GM23248 (cell line): ENCODE results near the gene MAGI1. TPM values are rescaled to one million over a fixed set of nuclear protein-coding genes. Genes with fewer than 3 reads are reported as not detected.

Experiments
- DNase-seq: peaks from one replicate; pipeline ENCODE4 v3.0.0-alpha.2; 2015
- H2AFZ ChIP-seq: fragments of 200-600 bp; sonication (generic); 2 replicates; pipeline ENCODE4 v1.6.1; 2016; ENCODE audit warnings: antibody characterized with exemption
- H3F3A ChIP-seq: fragments of 200-600 bp; sonication (generic); 2 replicates; pipeline ENCODE4 v1.6.1; 2016; ENCODE audit warnings: mild to moderate bottlenecking, antibody characterized with exemption, mixed run types; ENCODE audit not compliant: insufficient read depth
- H3K27ac ChIP-seq: fragments of 200-600 bp; sonication (generic); 2 replicates; pipeline ENCODE4 v1.5.1; 2016; ENCODE audit warnings: mild to moderate bottlenecking
- H3K27me3 ChIP-seq: fragments of 200-600 bp; sonication (generic); replicated peaks from 2 replicates; pipeline ENCODE4 v1.6.1; 2016; ENCODE audit warnings: mild to moderate bottlenecking; ENCODE audit not compliant: insufficient read depth
- H3K36me3 ChIP-seq: fragments of 200-600 bp; sonication (generic); 2 replicates; pipeline ENCODE4 v1.6.1; 2016; ENCODE audit warnings: low read depth, mild to moderate bottlenecking
- H3K4me1 ChIP-seq: fragments of 200-600 bp; sonication (generic); 2 replicates; pipeline ENCODE4 v1.6.1; 2016; ENCODE audit warnings: mild to moderate bottlenecking; ENCODE audit not compliant: insufficient read depth
- H3K4me2 ChIP-seq: fragments of 200-600 bp; sonication (generic); one replicate; pipeline ENCODE4 v1.6.1; 2016; ENCODE audit warnings: mild to moderate bottlenecking; ENCODE audit not compliant: unreplicated experiment
- H3K4me3 ChIP-seq: fragments of 200-600 bp; sonication (generic); 2 replicates; pipeline ENCODE4 v1.5.1; 2016; ENCODE audit warnings: mild to moderate bottlenecking
- H3K79me2 ChIP-seq: fragments of 200-600 bp; sonication (generic); 2 replicates; pipeline ENCODE4 v1.6.1; 2016; ENCODE audit warnings: mild to moderate bottlenecking; ENCODE audit not compliant: insufficient read depth
- H3K9ac ChIP-seq: fragments of 200-600 bp; sonication (generic); 2 replicates; pipeline ENCODE4 v1.6.1; 2016; ENCODE audit warnings: mild to moderate bottlenecking
- H3K9me2 ChIP-seq: fragments of 200-600 bp; sonication (generic); 2 replicates; pipeline ENCODE4 v1.6.1; 2016; ENCODE audit warnings: mixed run types, mild to moderate bottlenecking, moderate library complexity; ENCODE audit not compliant: insufficient read depth
- H3K9me3 ChIP-seq: fragments of 200-600 bp; sonication (generic); one replicate; pipeline ENCODE4 v1.6.1; 2017; ENCODE audit warnings: low read depth
- H4K20me1 ChIP-seq: fragments of 200-600 bp; sonication (generic); 2 replicates; pipeline ENCODE4 v1.6.0; 2016; ENCODE audit not compliant: insufficient read depth
- EZH2 ChIP-seq: fragments of 200-600 bp; sonication (generic); IDR thresholded peaks from 2 replicates; pipeline ENCODE4 v1.6.1; 2018; ENCODE audit warnings: antibody characterized with exemption, mild to moderate bottlenecking; ENCODE audit not compliant: insufficient read depth, poor library complexity, severe bottlenecking
- EZH2phosphoT487 ChIP-seq: fragments of 200-600 bp; sonication (generic); IDR thresholded peaks from 2 replicates; pipeline ENCODE4 v1.6.1; 2018; ENCODE audit warnings: antibody characterized with exemption, moderate library complexity, mild to moderate bottlenecking, low read depth; ENCODE audit not compliant: insufficient read depth
- WGBS, 2 experiments: methylation state at CpG; one replicate each; pipeline ENCODE4 v1.1.6; 2015 to 2017; ENCODE audit warnings: low lambda C conversion rate in 2 of 2, low coverage in 1 of 2; ENCODE audit errors: missing lambda C conversion rate in 2 of 2; 5-methylcytosine and 5-hydroxymethylcytosine counted together
- in situ Hi-C: fragments of 300-500 bp; cut with MboI; formaldehyde crosslinking; loops from 2 replicates; pipeline ENCODE4 v1.15.0; 2020
- polyA plus RNA-seq: library from polyadenylated mRNA; unstranded; fragments of >200 nt; fragmentation: Nextera tagmentation; extraction: Ambion mirVana; gene quantifications from 2 replicates; pipeline ENCODE4 v1.2.1, GENCODE V29; 2016
- total RNA-seq: library from RNA; depleted of rRNA; stranded (reverse); fragments of >200 nt; shearing (Covaris generic); gene quantifications from 2 replicates; pipeline ENCODE4 v1.2.3, GENCODE V29; 2014

MAGI1 gene
- total and polyA plus RNA-seq, 2 experiments from 2014 or later = 7.3 to 13.8 TPM

DNA sequence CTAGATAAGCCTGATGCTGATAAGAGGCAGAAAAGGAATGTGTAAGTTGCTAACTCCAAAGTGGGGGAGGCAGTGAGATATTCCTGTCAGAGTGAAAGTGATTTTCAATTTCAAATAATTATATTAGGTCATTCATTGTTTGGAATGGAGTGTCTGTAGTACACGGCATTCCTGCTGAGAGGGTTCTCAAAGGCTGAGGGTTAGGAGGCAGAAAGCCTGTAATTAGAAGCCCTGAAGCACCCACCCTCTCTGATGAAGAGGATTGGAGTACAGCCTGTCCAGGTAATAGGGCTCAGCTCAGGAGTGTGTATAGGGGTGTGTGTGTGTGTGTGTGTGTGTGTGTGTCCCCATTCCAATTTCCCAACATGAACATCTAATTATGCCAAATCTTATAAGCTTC lies 486.8 kb downstream of the MAGI1 start:
- WGBS, 2 experiments = 91 to 93% methylated on average over 1 of the region's 1 CpG
- Histone ChIP-seq H3K4me1 (no peaks in the 10 kb centered on the region), H3K4me3 (no peak overlapping the region), H3K27me3 (no peaks in the 10 kb centered on the region), H3K36me3 (no peaks in the 10 kb centered on the region), H3K9me2 (no peaks in the 10 kb centered on the region), H2AFZ (no peak overlapping the region), H3K9me3 (no peaks in the 10 kb centered on the region), H3K9ac (no peak overlapping the region), H3K79me2 (peaks cover 60% of the 10 kb centered on the region), H4K20me1 (peaks cover 18% of the 10 kb centered on the region; the same call in 1 of the 2 replicates), H3K4me2 (no peak overlapping the region), H3K27ac (no peak overlapping the region), H3F3A (no peaks in the 10 kb centered on the region)
- in situ Hi-C loops = no loop called here
- TF ChIP-seq EZH2 (no peak), EZH2phosphoT487 (no peak)
- no peak for DNase-seq

DNA sequence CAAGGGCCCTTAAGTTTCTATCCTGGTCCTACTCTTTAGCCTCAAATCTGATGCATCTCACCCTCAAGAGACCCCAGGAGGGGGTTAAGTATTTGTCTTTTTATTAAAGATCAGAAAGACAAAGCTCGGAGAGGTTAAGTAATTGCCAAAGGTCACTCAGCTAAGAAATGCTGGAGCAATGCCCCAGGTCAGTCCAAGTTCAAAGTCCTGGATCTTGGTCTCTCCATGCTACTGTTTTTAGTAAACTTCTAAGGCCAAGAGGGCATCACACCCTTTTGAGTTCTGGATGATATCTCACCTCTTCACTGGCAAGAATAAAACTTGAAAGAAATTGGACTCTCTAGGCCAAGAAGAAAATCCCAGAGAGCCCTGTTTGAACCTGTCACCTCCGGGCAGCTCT lies 488.6 kb downstream of the MAGI1 start:
- no peak for DNase-seq
- Histone ChIP-seq H3K27me3 (no peaks in the 10 kb centered on the region), H3K4me1 (peaks cover 6% of the 10 kb centered on the region; the same call in 1 of the 2 replicates), H3K79me2 (peaks cover 48% of the 10 kb centered on the region), H3K4me2 (no peak overlapping the region), H3K36me3 (no peaks in the 10 kb centered on the region), H3K4me3 (no peak overlapping the region), H3K9me2 (no peaks in the 10 kb centered on the region), H3K9ac (no peak overlapping the region), H4K20me1 (peaks cover 18% of the 10 kb centered on the region; the same call in 1 of the 2 replicates), H3K9me3 (no peaks in the 10 kb centered on the region), H3K27ac (no peak overlapping the region), H3F3A (peaks cover 5% of the 10 kb centered on the region; the same call in 1 of the 2 replicates), H2AFZ (no peak overlapping the region)
- 94 to 97% methylated on average over 2 of the region's 2 CpGs for WGBS, 2 experiments
- no peak for TF ChIP-seq EZH2
- TF ChIP-seq EZH2phosphoT487 = no peak
- in situ Hi-C loops = no loop called here

DNA sequence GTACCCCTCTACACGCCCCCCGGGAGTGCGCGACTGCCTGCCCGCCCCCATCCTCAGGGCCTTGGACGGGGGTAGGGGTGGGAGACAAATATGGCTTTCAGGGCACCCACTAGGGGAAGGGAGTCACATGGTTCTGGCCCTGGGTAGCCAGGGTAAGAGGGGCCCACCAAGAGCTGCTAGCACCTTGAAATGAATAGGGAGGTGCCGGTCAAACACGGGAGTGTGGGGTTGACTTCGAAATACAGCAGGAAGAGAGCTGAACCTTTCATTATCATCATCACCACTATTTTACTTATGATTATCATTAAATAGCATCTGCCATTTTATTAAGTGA lies 489.1 kb downstream of the MAGI1 start:
- Histone ChIP-seq H3F3A (peaks cover 11% of the 10 kb centered on the region), H3K9me3 (no peaks in the 10 kb centered on the region), H3K4me1 (peaks cover 11% of the 10 kb centered on the region; the same call in 1 of the 2 replicates), H3K36me3 (no peaks in the 10 kb centered on the region), H3K9ac (no peak overlapping the region), H4K20me1 (peaks cover 18% of the 10 kb centered on the region; the same call in 1 of the 2 replicates), H3K79me2 (peaks cover 44% of the 10 kb centered on the region), H3K4me2 (peak overlapping the region; percentile 69), H3K9me2 (no peaks in the 10 kb centered on the region), H3K27ac (no peak overlapping the region), H3K4me3 (peak overlapping the region; percentile 70), H3K27me3 (no peaks in the 10 kb centered on the region), H2AFZ (peak overlapping the region; percentile 28; the same call in 1 of the 2 replicates)
- DNase-seq = no peak
- TF ChIP-seq EZH2phosphoT487 (no peak), EZH2 (no peak)
- 56 to 57% methylated on average over 7 to 8 of the region's 9 CpGs for WGBS, 2 experiments
- in situ Hi-C loops = no loop called here

DNA sequence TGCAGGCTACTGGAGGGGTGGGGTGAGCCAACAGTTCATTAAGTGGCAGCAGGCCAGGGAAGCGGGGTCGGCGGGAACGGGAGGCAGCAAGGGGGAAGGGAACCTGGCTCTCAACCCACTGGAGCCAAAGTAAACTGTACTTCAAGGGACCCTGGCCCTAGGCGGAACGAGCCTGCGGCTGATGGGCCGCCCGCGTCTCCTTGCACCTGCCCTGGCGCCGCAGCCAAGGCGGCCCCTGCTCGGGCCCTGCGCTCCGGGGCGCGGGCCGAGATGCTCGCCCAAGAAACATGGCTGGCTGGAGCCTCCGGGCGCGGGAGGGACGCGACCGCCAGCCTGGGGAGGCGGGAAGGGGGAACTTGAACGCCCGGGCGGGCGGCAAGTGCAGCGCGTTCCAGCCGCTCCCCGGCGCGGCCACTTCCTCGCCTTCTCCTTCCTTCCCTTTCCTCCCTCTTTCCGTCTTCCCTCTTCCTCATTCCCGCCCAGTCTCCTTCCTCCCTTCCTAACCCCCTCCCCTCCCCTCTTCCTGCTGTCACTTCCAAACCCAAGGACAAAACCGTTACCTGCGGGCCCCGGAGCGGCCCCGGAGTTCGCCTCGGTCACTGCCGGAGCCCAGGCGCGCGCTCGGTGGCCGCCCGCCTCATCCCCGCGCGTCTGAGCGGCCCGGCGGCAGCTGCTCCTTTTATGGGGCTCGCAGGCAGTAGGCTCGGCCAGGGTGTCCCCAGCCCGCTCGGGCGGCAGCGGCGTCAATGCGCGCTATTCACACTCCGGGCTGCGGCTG lies 489.7 kb downstream of the MAGI1 start:
- WGBS, 2 experiments = 5 to 8% methylated on average over 49 to 59 of the region's 71 CpGs
- H2AFZ ChIP-seq = peak overlapping the region; percentile 28; the same call in 1 of the 2 replicates
- H4K20me1 ChIP-seq = peaks cover 22% of the 10 kb centered on the region; the same call in 1 of the 2 replicates
- in situ Hi-C loops = no loop called here
- TF ChIP-seq EZH2phosphoT487 = no peak
- TF ChIP-seq EZH2 = no peak
- H3K4me3 ChIP-seq = peak overlapping the region; percentile 70
- H3K27me3 ChIP-seq = no peaks in the 10 kb centered on the region
- H3K9me2 ChIP-seq = no peaks in the 10 kb centered on the region
- peaks cover 11% of the 10 kb centered on the region; the same call in 1 of the 2 replicates for H3K4me1 ChIP-seq
- no peaks in the 10 kb centered on the region for H3K36me3 ChIP-seq
- H3K79me2 ChIP-seq = peaks cover 42% of the 10 kb centered on the region
- DNase-seq = peak; percentile 47
- H3K9me3 ChIP-seq = no peaks in the 10 kb centered on the region
- peak overlapping the region; percentile 69 for H3K4me2 ChIP-seq
- no peak overlapping the region for H3K9ac ChIP-seq
- no peak overlapping the region for H3K27ac ChIP-seq
- peaks cover 16% of the 10 kb centered on the region for H3F3A ChIP-seq
